ENCODE measurements around the gene ALAD. TPM values are rescaled to one million over a fixed set of nuclear protein-coding genes. Genes with fewer than 3 reads are reported as not detected.

ALAD gene
- total RNA-seq: 36.5 TPM

GRCh38 chr9:113401027-113401792 lies at the start of gene ALAD:
ALAD (minus strand) TSS chr9:113401284; CDS start chr9:113393559, 7,725 bp downstream.

DNA sequence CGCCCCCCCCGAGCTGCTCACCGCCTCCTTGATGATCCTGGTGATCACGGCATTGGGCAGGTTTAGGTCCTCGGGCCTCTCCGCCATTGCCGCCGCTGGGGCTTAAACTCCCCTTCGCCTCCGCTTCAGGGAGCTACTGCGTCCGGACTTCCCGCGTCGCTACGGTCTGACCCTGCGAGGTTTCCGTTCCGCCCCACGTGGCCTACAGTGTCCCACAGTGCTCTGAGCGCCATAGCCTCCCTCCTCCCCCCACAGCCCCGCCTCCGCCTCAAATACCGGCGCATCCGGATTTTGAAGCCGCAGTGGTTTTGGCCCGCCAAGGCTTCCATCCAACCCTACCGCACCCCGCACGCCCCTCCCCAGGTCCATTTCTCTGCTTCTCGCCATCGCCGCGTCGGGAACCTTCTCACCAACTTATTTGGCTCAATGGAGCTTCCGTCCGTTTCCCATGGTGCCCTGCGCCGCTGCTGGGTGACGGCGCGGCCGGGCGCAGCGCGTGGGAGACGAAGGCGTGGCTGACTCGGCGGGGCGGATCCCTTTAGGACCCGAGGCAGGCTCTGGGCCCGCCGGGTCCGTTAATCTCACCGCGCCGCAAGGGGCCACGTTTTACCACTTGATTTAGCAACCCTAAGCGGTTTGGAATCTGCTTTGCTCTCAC lies 9.3 kb upstream of the ALAD start, which contains the start of the genes C9orf43 and POLE3:
TSS of gene C9orf43 (plus strand) at position 541 of the 658 bp plus-strand sequence. CDS start 2,747 bp downstream, outside the sequence.
TSS of gene POLE3 (minus strand) at position 469 of the 658 bp plus-strand sequence. CDS start at position 87, 382 bp downstream.

GRCh38 chr9:113376634-113377567 lies 24.2 kb downstream of the ALAD start, which contains the start of gene HDHD3:
HDHD3 (minus strand) TSS chr9:113376986; CDS start chr9:113374354, 2,632 bp downstream.

DNA sequence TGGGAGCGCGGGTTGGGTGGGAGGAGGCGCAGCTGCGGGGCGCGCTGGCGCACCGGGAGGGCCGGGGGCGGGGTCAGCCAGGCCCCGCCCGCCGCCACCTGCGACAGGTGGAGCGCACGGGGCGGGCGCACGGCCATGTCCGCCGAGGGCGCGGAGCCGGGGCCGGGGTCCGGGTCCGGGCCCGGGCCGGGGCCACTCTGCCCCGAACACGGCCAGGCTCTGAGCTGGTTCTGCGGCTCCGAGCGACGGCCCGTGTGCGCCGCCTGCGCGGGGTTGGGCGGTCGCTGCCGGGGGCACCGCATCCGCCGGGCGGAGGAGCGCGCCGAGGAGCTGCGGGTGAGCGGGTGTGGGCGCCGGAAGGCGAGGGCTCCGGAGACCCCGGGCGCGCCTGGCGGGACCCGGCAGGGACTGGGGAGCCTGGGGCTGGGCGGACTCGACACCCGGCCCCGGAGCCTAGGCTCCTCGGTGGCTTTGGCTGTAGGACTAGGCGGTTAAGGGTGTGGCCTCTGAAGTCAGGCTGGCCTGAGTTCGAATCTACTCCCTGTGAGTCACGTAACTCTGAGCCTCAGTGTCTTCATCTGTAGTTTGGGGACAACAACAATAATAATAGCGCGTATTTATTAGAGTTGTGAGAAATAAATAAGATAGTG lies 51.5 kb downstream of the ALAD start, which contains the start of gene BSPRY:
TSS of gene BSPRY (plus strand) at position 97 of the 650 bp plus-strand sequence. CDS start at position 136, 39 bp downstream.

GRCh38 chr9:113340011-113340699 lies 60.9 kb downstream of the ALAD start, which contains the start of gene WDR31:
WDR31 (minus strand) TSS chr9:113340275; CDS start chr9:113332022, 8,253 bp downstream.

Other genes starting within 250 kb of the ALAD start
- gene FKBP15, start 180.0 kb downstream of the ALAD start, total RNA-seq: 23.1 TPM
- gene SLC31A1, start 179.7 kb downstream of the ALAD start, total RNA-seq: 14.2 TPM
- 14.9 TPM for gene CDC26, start 125.7 kb downstream of the ALAD start, total RNA-seq
- gene PRPF4, start 125.6 kb downstream of the ALAD start, total RNA-seq: 22.2 TPM
- 3.1 TPM for gene RNF183, start 97.9 kb downstream of the ALAD start, total RNA-seq
- 4.4 TPM for gene WDR31, start 61.0 kb downstream of the ALAD start, total RNA-seq
- gene BSPRY, start 51.7 kb downstream of the ALAD start, total RNA-seq: 8.8 TPM
- 30.2 TPM for gene HDHD3, start 24.3 kb downstream of the ALAD start, total RNA-seq
- 29.3 TPM for gene POLE3, start 9.4 kb upstream of the ALAD start, total RNA-seq
- 0.88 TPM for gene C9orf43, start 9.5 kb upstream of the ALAD start, total RNA-seq
- 65.4 TPM for gene RGS3, start 62.4 kb upstream of the ALAD start, total RNA-seq